HG02943 (cell line): Measurements from ENCODE around the gene NFIX.

ENCODE experiments used
- ATAC-seq: cut with Tn5 transposase; IDR thresholded peaks from one replicate; pipeline ENCODE4 v1.9.1; 2021; ENCODE audit warnings: mild to moderate bottlenecking, low read depth, moderate library complexity; ENCODE audit not compliant: unreplicated experiment

Gene NFIX

DNA sequence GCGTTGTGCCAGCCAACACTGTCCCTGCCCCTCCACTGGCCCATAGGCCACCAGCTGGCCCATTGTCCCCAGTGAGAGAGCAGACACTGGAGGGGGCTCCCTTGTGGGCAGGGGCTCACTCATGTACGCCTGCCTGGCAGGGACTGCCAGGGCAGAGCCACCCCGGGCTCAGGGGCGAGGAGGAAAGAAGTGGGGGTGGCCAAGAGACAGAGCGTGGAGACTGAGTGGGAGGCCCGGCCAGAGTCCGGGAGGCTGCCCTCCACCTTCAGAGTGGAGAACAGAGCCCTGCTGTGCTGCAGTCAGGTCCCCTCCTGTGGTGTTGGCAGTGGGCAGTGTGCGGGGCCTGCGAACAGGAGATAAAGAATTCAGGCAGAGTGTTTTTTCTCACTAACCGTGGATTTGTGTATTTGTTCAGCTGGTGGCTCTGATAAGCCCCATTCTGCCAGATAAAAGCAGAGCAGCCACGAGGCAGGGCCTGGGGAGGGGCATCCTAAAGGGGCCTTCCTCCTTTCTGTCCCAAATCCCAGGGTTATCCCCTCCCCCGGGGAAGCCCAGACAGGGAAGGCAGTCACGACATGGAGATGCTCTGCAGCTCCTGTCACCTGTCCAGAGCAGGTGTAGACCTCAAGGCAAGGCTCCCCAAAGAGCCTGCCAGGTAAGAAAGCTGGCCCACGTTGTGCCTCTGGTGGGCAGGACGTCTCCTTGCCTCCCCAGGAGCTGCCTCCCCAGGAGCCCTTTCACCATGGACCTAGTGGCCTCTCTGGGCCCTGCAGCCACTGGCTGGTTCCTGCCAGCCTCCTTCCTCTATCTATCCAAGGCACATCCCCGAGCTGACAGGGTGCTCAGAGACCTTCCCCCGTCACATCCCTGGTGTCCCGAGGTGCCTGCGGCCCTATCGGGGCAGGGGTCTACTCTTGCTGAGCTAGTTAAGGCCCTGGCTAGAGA is 74.4 kb downstream of the NFIX start:
- ATAC-seq = no peak

DNA sequence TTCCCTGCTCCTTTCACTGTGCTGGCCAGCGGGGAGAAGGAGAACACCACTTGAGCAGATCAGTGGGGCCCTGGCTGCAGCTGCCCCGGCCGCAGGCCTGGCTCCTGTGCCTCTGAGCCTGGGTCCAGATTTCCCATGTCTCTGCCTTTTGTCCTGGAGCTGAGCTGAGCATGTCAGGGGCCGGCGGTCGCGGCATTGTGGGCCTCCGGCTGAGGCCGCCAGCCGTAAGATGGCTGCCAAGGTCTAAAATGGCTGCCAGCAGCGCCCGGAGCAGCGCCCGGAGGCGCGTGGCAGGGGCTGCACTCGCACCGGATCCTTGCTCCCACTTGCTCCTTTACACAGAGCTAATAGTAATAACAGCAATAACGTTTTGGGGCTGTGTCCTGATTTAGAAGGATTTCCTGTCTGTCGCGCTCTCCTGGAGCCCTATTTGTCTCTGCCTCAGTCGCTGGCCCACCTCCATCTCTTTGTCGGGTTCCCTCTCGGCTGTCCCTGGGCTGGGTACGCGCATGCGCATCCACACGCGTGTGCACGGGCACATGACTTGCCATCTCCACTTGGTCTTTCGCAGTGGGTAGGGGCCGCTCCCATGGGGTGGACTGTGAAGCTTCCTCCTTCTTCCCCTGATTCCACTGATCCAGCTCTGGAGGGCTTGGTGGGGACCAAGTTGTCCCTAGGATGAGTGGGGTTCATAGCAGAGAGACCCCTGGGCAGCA is 75.3 kb downstream of the NFIX start:
- ATAC-seq = no peak

DNA sequence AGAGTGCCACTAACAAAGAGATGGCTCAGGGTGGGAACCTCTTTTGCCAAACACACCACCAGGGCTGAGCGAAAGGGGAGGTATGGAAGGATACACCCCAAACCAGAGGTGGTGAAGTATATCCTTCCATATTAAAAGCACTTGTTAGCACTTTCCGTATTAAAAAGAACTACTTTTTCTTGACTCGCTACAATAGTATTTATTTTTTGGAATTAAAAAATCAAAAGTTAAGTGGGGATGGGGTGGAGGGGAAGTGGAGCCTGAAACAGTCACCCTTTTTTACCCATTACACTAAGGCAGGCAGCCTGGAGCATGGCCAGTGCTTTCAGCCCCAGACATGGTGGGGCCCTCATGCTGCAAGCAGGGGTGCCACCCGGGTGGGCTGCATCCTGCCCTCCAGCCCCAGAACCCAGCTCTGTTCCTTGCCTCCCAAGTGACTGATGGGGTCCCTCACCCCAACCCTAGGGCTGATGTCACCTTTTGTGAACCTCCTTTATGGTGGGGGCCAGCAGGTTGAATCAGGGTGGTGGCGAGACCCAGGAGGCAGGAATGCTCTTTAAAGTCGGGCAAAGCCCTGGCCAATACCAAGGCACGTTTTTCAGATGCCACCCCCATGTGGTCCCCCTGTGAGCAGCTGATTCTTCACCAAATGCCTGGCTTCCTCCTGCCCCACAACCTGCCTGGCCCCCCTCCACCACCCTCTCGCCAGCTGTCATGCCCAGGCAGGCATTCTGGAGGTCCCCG is 76.3 kb downstream of the NFIX start:
- no peak for ATAC-seq

DNA sequence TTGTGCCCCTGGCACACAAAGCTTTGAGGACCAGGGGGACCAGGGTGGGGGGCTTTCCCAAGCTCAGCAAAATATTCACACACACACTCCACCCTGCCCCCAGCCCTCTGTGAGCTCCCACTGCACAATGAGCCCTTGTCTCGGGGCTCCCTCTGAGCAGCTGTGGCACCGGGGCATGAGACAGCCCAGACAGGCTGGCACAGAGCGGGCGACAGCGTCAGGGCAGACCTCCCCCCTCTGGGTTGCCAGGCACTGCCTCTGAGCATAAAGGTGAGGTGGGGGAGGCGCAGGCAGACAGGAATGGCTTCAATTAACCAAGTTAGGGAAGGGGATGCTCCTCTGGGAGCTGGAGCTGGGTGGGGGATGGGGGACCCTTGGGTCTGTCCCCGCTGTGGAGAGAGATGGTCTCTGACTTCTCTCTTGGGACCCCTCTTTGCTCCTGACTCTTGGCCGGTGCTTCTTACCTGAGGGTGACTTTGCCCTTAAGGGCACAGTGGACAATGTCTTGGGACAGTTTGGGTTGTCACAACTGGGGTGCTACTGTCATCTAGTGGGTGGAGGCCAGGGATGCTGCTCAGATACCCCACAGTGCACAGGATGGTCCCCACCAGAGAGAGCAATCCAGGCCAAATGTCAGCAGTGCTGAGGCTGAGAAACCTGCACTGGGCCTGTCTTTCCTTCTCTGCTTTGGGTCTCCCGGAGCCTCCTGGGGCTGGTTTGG is 77.1 kb downstream of the NFIX start:
- ATAC-seq = no peak

DNA sequence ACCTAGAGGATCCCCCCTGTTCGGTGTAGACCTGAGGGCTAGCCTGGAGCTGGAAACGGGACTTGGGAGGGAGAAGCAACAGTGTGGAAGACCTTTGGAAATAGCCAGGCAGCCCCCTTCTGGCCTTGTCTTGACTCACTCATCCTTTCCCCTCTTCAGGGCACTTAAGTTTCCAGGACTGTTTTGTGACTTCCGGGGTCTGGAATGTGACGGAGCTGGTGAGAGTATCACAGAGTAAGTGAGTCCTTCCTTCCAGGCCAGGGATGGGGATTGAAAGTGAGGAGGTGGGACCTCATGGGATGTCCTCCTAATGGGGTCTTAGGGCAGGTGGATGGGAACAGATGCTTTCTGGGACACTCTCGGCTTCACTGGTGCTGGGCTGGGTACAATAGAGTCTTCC is 78.0 kb downstream of the NFIX start:
- ATAC-seq = no peak

DNA sequence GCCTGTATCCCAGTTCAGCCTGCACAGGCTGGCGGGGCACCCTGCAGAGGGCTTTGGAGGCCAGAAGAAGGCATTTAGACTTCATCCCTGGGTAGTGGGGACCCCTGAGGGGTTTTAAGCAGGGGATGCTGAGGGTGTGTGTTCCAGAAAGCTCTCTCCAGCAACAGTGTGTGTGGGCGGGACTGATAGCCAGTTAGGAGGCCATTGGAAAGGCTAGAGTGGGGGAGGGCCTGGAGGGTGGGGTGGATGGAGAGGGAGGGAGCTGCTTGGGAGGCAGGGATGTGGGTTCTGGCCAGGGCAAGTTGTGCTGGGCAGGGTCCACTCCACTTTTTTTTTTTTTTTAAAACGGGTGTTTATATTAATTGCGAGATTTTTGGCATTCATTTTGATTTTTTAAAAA is 79.1 kb downstream of the NFIX start:
- ATAC-seq = no peak

DNA sequence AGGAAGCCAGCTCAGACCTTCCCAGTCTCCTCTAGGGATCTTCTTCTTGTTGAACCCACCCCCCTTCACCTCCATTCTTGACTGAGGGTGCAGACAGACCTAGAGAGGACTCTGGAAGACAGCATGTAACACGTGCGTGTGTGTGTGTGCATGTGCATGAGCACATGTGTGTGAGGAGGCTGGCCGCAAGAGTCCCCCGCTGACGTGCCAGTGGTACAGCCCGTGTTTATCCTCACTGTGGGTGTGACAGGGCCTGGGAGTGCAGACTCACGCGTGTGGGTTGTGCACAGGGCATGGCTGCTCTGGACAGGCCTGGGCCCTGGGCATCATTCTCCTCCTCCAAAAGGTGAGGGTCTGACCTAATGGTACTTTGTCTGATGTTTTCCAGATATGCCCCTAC is 81.0 kb downstream of the NFIX start:
- no peak for ATAC-seq

DNA sequence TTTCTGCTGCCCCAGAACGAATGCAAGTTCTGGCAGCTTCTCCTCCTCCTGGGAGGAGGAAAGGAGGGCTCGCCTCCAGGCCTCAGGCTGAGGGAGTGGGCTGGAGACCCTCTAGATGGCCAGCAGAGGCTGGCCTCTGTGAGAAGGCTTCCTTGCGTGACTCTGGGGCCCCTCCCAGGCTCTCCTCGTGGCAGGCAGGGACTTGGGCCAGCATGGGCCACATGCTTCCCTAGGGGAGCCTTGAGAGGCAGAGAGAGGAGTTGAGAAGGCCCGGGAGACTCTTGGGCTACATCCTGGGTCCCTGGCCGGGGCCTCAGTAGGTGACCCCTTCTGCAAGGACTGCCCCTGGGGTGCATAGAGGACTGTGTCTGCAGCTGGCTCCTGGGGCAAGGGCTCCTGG is 81.5 kb downstream of the NFIX start:
- no peak for ATAC-seq

DNA sequence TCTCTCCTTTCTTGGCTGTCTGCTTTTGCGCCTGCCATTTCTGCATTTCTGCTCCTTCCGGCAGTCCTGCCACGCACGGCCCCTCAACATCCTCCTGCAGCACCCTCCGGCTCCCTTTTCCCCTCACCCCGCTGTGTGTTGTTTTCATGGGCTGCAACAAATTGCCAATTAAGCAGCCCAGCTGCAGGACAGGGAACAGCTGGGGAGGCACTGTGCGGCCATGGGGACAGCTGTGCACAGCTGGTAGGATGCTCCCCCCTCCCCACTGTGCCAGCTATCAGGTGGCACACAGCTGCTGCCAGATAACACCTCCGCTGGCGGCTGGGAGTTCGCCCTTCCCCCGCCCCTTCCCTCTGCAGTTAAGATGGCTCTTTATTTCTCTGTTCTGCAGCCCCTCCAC is 82.0 kb downstream of the NFIX start:
- no peak for ATAC-seq

DNA sequence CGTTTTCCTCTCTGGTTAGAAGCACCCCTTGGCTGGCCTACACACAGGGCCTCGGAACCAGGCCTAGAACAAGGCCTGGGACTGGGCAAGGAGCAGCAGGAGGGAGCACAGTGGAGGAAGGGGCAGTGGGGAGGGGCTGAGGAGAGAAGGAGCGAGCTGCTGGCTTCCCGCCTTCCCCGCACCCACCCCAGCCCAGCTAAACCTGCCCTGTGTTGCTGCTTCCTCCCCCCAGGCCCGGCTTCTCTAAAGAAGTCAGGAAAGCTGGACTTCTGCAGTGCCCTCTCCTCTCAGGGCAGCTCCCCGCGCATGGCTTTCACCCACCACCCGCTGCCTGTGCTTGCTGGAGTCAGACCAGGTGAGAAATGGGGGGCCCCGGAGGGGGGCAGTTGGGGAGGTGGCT is 83.1 kb downstream of the NFIX start:
- no peak for ATAC-seq

DNA sequence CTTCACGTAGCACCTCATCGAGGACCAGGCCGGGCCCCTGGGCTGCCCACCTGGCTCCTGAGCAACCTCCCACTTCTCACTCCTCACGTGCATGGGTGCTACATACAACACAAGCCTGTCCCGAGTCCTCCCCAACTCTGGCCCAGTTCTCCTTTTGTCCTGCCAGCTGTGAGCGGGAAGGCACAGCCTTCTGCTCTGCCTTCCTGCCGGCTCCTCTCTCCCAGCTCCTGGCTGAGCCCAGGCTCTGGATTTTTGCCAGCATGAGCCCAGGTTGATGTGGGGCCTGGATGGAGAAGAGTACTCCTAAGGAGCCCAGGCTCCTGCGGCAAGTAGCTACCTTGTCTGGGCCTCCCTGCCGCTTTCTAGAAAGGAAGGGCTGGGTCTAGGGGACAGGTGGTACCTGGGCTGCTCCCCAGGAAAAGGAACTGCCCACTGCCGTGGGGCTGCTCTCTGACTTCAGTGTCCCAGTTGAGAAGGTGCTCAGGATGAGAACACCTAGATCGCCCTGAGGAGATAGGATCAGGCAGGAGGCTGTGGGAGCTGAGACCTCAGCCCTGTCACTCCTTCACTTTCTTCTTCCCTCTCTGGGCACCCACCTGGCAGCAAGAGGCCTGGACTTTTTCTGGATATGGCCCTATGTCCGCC is 83.7 kb downstream of the NFIX start:
- no peak for ATAC-seq

DNA sequence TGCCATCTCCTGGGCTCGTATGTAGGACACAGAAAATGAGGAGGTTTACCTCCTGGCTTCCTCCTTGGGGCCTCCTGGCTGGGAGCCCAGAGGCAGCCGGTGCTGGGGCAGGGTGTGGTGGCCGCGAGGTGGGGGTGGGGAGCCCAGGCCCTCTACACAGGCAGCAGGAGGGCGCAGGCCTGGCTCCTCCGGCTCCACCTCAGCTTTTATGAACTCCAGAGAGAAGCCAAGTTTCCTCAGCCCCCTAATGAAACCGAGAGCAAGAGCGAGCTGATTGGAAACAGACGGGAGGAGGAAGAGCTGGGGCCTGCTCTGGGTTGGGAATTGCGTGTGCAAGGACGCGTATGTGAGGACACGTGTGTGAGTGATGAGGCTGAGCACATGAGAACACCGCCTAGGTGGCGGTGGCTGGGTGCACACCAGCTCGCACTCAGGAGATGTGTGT is 84.3 kb downstream of the NFIX start:
- no peak for ATAC-seq

DNA sequence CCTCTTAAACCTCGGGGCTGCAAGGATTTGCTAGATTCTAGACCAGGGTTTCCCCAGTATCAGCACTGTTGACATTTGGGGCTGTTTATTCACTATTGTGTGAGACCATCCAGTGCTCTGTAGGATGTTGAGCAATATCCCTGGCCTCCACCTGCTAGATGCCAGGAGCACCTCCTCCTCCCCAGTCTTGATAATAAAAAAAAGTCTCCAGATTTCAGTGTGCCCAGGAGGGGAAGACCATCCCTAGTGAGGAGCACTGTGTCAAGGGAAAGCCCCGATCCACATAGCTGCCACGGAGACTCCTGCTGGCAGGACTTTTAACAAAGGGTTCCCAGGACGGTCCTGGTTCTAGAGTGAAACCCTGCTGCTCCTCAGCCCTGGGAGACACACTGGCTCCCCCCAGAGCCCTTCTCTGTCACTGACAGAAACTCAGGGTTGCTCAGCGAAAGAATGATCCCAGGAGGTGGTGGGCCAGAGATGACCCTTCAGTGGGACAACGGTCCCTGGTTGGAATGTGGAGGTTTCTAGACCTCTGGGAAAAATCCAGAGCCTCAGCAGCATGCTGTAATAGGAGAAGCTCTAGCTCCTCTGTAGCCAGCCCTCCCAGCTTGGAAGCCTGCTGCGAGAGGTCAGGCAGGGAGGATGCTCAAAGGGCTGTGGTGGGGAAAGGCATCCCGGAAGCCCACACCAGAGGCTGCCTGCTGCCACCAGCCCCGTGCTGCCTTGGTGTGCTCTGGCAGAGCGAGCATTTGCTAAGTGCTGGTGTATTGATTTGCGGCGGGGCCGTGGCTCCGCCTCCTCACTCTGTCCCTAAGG is 87.1 kb downstream of the NFIX start:
- no peak for ATAC-seq

DNA sequence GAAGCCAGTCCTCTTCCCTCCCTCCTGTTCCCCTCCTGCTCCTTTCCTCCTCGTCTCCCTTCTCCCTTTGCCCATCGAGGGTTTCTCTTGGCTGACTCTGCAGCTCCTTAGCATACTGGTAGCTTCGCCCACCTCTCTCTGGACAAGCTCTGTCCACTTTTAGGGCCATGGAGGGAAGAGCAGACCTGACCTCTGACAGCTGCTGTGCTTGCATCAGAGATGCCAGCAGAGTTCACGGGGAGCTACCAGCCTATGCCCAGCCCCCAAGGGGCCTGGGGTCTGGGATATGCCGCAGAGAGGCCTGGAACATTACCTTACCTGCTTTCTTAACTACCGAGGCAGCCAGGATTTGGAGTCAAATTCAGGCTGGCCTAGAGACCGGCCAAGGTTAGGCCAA is 87.7 kb downstream of the NFIX start:
- no peak for ATAC-seq

DNA sequence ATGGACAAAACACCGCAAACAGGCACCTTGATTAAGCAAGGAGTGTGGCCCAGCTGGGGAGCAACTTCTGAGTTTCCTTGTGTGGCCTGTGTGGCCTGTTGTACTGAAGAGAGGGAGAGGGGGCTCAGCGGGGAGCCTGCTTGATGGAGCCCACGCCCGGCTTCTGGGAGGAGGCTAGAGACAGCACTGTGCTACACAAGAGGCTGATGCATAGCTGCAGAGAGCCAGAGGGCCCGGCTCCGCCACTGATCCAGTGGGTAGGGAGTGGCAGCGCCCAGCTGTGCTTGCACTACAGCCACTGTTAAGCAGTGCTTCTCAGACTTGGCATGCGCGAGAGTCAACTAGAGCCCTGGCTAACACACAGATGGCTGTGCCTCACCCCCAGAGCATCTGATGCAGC is 88.4 kb downstream of the NFIX start:
- no peak for ATAC-seq

DNA sequence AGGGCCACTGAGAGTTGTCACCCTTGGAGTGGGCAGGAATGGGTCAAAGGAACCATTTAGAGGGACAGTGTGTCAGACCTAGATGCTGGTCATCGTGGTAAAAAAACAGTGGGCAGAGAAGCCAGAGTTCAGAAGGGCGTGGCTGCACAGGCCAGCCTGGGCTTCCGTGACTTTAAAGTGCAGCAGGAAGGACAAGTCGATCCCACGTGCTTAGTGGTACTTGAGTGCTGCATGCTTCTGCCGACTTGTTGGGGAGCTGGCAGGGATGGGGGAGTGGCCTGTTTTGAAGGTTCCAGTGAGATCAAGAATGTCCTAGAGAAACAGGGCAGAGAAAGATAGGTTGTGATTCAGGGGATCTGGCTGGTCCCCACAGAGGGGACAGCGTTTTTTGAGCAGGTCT is 90.4 kb downstream of the NFIX start:
- no peak for ATAC-seq

DNA sequence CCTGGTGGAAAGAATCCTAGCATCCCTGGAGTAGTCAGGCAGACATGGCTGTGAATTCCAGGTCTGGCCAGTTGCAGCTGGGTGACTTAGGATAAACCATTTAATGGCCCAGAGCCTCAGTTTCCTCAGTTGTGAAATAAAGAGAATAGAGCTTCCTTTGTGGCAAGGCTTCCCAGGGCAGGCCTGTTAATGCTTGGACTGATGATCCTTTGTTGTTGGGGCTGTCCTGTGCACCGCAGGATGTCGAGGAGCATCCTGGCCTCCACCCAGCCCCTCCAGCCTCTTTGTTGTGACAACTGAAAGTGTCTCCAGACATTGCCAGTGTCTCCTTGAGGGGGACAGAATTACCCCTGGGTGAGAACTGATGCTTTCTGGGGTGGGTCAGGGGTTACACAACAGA is 91.1 kb downstream of the NFIX start:
- no peak for ATAC-seq

DNA sequence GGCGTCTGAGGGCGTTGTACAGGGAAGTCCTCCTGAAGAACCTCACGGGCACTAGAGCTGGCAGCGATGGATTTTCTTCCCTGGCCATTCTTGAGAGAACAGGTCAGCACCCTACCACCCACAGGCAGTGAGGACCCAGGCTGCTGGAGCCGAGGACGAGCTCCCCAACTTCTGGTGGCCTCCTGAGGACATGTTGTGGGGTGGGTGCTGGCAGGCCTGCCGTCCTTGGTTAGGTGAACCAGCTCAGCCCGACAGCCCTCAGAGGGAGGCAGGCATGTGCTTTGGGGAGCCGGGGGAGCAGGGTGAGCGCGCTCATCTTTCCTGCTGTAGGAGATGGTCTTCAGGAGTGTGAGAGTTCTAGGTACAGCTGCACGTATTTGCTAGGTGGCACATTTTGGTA is 92.0 kb downstream of the NFIX start:
- no peak for ATAC-seq
